Upper lobe of left lung (tissue), 6 donors: Measurements from ENCODE around the gene KIAA0232. TPM values are rescaled to one million over a fixed set of nuclear protein-coding genes. Genes with fewer than 3 reads are reported as not detected.

ENCODE experiments used
- ATAC-seq, 2 donors: fragments of 200-7000 bp; cut with Tn5 transposase; one replicate each; pipeline ENCODE4 v1.9.1; 2022; ENCODE audit warnings: mild to moderate bottlenecking in 2 of 2, moderate library complexity in 2 of 2; ENCODE audit not compliant: low FRiP score in 2 of 2
- DNase-seq, 2 donors: peaks; one replicate each; pipeline ENCODE4 v3.0.0-alpha.2; 2019 to 2020
- H3K27ac ChIP-seq, 4 donors: fragments of 200-600 bp; sonication (generic); one replicate each; pipeline ENCODE4 v1.5.1; 2016 to 2019
- H3K27me3 ChIP-seq, 4 donors: fragments of 200-600 bp; sonication (generic); one replicate each; pipeline ENCODE4 v1.5.1; 2017 to 2019
- H3K36me3 ChIP-seq, 4 donors: fragments of 200-600 bp; sonication (generic); one replicate each; pipeline ENCODE4 v1.5.1; 2016 to 2019
- H3K4me1 ChIP-seq, 4 donors: fragments of 200-600 bp; sonication (generic); one replicate each; pipeline ENCODE4 v1.5.1; 2018 to 2019
- H3K4me3 ChIP-seq, 4 donors: fragments of 200-600 bp; sonication (generic); one replicate each; pipeline ENCODE4 v1.5.1; 2017 to 2019; ENCODE audit warnings: mild to moderate bottlenecking in 2 of 4, moderate library complexity in 1 of 4
- H3K9me3 ChIP-seq, 4 donors: fragments of 200-600 bp; sonication (generic); one replicate each; pipeline ENCODE4 v1.5.1; 2018 to 2019
- EP300 ChIP-seq, 4 donors: sonication (generic); formaldehyde crosslinking; IDR thresholded peaks; one replicate each; pipeline ENCODE4 v1.5.1; 2017; ENCODE audit warnings: antibody characterized with exemption in 4 of 4, control low read depth in 2 of 4
- POLR2A ChIP-seq, 4 donors: fragments of 450-650 bp; IDR thresholded peaks; one replicate each; pipeline ENCODE4 v1.5.1; 2016 to 2017; ENCODE audit warnings: antibody characterized with exemption in 4 of 4, mild to moderate bottlenecking in 2 of 4
- POLR2AphosphoS5 ChIP-seq, 2 donors: sonication (generic); formaldehyde crosslinking; IDR thresholded peaks; one replicate each; pipeline ENCODE4 v1.5.1; 2017; ENCODE audit warnings: antibody characterized with exemption in 2 of 2
- WGBS, 2 donors: methylation state at CpG; one replicate each; pipeline ENCODE4 v1.1.5; 2017 to 2018; 5-methylcytosine and 5-hydroxymethylcytosine counted together
- total RNA-seq, 6 donors: library from RNA; depleted of rRNA in 4 of 6; stranded (reverse); fragments of >200 nt in 4 of 6; gene quantifications; one replicate each; pipeline versions ENCODE4 v1.1.0 to v1.2.1, GENCODE V29; 2016 to 2021
- TF ChIP-seq, protein P1 (sequence below), 6 experiments: fragments of 450-650 bp in 4 of 6; fragments of 200-600 bp in 2 of 6; sonication (generic) in 2 of 6; IDR thresholded peaks; one replicate each; pipeline ENCODE4 v1.5.1; 2016 to 2019; ENCODE audit warnings: antibody characterized with exemption in 6 of 6
- donor health status: DM: no; HTN: no; CAD: no; lungs with moderate emphysema.
- donor health status: DM: no; HTN: yes; CAD: no; lungs with severe emphysema.

KIAA0232 gene
- total RNA-seq, 6 donors from 2014 or later, result 22.6 to 45.0 (median 24.4) TPM

DNA sequence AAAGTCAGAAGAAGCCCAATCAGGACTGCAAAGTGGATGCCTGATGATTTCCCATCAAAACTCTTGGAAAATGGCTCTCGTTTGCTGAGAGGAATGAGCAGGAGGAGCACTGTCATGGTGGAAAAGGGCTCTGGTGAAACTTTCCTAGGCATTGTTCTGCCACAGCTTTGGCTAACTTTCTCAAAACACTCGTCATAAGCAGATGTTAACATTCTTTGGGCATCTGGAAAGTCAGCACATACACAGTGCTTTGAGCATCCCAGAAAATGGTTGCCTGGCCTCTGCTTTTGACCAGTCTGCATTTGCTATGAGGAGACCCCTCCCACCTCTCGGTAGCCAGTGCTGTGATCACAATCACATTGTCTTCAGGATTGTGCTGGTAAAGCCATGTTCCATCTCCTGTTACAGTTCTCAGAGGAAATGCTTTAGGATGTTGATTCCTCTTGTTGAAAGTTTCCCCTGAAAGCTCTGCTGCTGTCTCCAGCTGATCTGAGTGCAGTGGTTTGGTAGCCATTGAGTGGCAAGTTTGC, 101.9 kb downstream of the KIAA0232 start:
- no peaks in the 10 kb centered on the region for H3K9me3 ChIP-seq
- no peak overlapping the region for H3K4me3 ChIP-seq
- DNase-seq (no peak), ATAC-seq (no peak)
- H3K27ac ChIP-seq, result no peak overlapping the region
- TF ChIP-seq, protein P1, sequence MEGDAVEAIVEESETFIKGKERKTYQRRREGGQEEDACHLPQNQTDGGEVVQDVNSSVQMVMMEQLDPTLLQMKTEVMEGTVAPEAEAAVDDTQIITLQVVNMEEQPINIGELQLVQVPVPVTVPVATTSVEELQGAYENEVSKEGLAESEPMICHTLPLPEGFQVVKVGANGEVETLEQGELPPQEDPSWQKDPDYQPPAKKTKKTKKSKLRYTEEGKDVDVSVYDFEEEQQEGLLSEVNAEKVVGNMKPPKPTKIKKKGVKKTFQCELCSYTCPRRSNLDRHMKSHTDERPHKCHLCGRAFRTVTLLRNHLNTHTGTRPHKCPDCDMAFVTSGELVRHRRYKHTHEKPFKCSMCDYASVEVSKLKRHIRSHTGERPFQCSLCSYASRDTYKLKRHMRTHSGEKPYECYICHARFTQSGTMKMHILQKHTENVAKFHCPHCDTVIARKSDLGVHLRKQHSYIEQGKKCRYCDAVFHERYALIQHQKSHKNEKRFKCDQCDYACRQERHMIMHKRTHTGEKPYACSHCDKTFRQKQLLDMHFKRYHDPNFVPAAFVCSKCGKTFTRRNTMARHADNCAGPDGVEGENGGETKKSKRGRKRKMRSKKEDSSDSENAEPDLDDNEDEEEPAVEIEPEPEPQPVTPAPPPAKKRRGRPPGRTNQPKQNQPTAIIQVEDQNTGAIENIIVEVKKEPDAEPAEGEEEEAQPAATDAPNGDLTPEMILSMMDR (IDR thresholded peaks at IDR 0.05), result no peak
- TF ChIP-seq POLR2A (IDR thresholded peaks at IDR 0.05), result no peak
- no peak for TF ChIP-seq EP300 (IDR thresholded peaks at IDR 0.05)
- TF ChIP-seq POLR2AphosphoS5 (IDR thresholded peaks at IDR 0.05), result no peak
- H3K4me1 ChIP-seq, result peaks cover 3 to 19% (median 11%) of the 10 kb centered on the region in 4 donors
- WGBS, 2 donors, result 76 to 88% methylated on average over 3 of the region's 3 CpGs
- H3K27me3 ChIP-seq, result no peaks in the 10 kb centered on the region
- H3K36me3 ChIP-seq, result peaks cover 1 to 41% (median 26%) of the 10 kb centered on the region in 4 donors

DNA sequence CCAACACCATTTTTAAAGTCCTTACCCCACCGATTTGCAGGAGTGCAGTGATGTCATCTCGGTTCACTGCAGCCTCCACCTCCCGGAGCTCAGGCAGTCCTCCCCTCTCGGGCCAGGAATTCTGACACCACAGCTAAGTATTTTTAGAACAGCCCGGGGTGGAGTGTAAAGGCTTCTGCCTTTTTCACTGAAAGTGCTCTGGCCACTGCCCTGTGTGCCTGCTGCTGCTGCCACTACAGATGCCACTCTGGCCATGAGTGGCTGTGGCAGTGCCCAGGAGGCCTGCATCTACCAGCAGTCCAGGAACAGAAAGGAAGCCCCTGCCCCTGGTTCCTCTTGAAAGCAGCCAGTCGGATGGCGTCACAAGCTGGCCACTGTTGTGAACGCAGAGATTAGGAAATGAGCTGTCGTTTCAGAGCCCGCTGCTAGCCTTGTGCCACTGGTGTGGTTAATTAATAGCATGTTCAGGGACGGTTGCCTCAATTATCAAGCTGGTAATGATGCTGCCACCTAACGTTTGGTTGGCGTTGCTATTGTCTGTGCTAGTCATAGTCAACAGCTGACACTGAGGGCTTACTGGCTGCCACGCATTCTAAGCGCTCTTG, 103.5 kb downstream of the KIAA0232 start:
- Histone ChIP-seq H3K27me3 (no peaks in the 10 kb centered on the region), H3K27ac (peak overlapping the region; percentile 3 to 72 (median 49)), H3K36me3 (peaks cover 0 to 32% (median 18%) of the 10 kb centered on the region in 4 donors), H3K4me3 (no peak overlapping the region), H3K9me3 (peaks cover 0 to 4% (median 0%) of the 10 kb centered on the region in 4 donors), H3K4me1 (peaks cover 3 to 19% (median 11%) of the 10 kb centered on the region in 4 donors)
- 49 to 50% methylated on average over 7 to 15 of the region's 15 CpGs for WGBS, 2 donors
- ATAC-seq (peak; percentile 47 to 72), DNase-seq (peak in 1 of 2 donors; percentile 86)
- TF ChIP-seq POLR2AphosphoS5 (IDR thresholded peaks at IDR 0.05) (peak in 1 of 2 donors; percentile 16), EP300 (IDR thresholded peaks at IDR 0.05) (no peak), POLR2A (IDR thresholded peaks at IDR 0.05) (no peak)
- TF ChIP-seq, protein P1 (IDR thresholded peaks at IDR 0.05), result peak in 4 of 6 experiments; percentile 12 to 39 (median 28)

DNA sequence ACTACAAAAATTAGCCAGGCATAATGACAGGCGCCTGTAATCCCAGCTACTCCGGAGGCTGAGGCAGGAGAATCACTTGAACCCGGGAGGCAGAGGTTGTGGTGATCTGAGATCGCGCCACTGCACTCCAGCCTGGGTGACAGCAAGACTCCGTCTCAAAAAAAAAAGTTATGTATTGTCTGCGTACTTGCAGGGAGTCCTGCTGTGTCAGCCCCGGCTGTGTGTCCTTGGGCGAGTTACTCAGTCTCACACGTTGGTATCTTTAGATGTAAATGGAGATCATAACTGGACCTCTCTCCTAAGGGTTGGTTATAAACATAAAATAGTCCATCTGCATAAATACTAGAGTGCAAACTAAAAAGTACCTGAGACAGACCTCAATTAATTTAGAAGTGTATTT, 104.4 kb downstream of the KIAA0232 start:
- Histone ChIP-seq H3K27ac (no peak overlapping the region), H3K4me3 (no peak overlapping the region), H3K27me3 (no peaks in the 10 kb centered on the region), H3K9me3 (peaks cover 0 to 4% (median 0%) of the 10 kb centered on the region in 4 donors), H3K36me3 (peaks cover 0 to 23% (median 11%) of the 10 kb centered on the region in 4 donors), H3K4me1 (peaks cover 9 to 26% (median 17%) of the 10 kb centered on the region in 4 donors)
- TF ChIP-seq, protein P1 (IDR thresholded peaks at IDR 0.05), result no peak
- TF ChIP-seq POLR2A (IDR thresholded peaks at IDR 0.05), result no peak
- no peak for TF ChIP-seq POLR2AphosphoS5 (IDR thresholded peaks at IDR 0.05)
- no peak for TF ChIP-seq EP300 (IDR thresholded peaks at IDR 0.05)
- DNase-seq (no peak), ATAC-seq (no peak)
- WGBS, 2 donors, result 77 to 89% methylated on average over 10 of the region's 10 CpGs

DNA sequence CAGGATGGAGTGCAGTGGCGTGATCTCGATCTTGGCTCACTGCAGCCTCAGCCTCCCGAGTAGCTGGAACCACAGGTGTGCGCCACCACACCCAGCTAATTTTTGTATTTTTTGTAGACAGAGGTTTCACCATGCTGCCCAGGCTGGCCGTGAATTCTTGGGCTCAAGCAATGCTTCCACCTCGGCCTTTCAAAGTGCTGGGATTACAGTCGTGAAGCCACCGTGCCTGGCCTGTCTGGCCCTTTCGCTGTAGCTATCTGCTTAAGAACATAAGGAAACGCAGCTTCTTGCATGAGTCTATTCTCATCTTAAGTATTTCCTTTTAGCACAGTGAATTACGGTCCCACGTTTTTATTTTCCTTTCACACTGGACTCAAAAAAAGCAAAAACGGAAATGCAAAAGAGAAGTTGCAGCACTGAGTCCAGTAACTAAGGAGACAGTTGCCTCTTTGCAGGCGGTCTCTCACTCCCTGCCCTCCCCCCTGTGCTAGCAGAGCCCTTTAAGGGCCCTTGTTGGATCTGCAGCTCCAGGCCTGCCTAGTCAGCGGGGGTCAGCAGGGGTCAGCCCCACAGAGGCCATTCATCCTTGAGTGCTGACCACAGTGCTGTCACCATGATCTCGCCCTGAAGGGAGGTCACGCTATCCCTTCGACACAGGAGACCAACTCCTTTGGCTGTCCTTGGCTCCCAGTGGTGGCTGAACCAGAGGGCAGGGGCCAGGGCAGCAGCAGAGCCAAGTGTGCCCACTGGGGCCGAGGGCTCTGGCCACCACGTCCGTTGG, 105.3 kb downstream of the KIAA0232 start:
- peaks cover 0 to 4% (median 0%) of the 10 kb centered on the region in 4 donors for H3K9me3 ChIP-seq
- no peaks in the 10 kb centered on the region for H3K27me3 ChIP-seq
- peak in 1 of 2 donors; percentile 45 for DNase-seq
- no peak overlapping the region for H3K4me3 ChIP-seq
- TF ChIP-seq EP300 (IDR thresholded peaks at IDR 0.05) (no peak), POLR2AphosphoS5 (IDR thresholded peaks at IDR 0.05) (no peak), POLR2A (IDR thresholded peaks at IDR 0.05) (no peak)
- TF ChIP-seq, protein P1 (IDR thresholded peaks at IDR 0.05), result no peak
- 64 to 70% methylated on average over 15 to 21 of the region's 21 CpGs for WGBS, 2 donors
- ATAC-seq, result peak in 1 of 2 donors; percentile 46
- H3K27ac ChIP-seq, result peak overlapping the region; percentile 33 to 71 (median 60)
- peaks cover 17 to 35% (median 25%) of the 10 kb centered on the region in 4 donors for H3K4me1 ChIP-seq
- peaks cover 0 to 14% (median 5%) of the 10 kb centered on the region in 4 donors for H3K36me3 ChIP-seq
